Endothelial cell of umbilical vein (primary cell): ENCODE results near the gene IQGAP2. TPM values are rescaled to one million over a fixed set of nuclear protein-coding genes. Genes with fewer than 3 reads are reported as not detected.

Experiments
- BruUV-seq: library from RNA; stranded (reverse); fragments of 400-500 nt; replicated peaks from 2 replicates; lab custom pipeline; 2021; lab: Mats Ljungman, UMichigan
- CTCF ChIA-PET: fragments of 300-600, 350-600 bp; sonication (Branson Sonifier 250); formaldehyde crosslinking; loops from one replicate; lab custom pipeline; 2021; ENCODE audit warnings: antibody characterized with exemption, inconsistent platforms; lab: Charles Lee
- POLR2A ChIA-PET: fragments of 300-600, 350-600 bp; sonication (Branson Sonifier 250); formaldehyde crosslinking; loops from one replicate; lab custom pipeline; 2021; ENCODE audit warnings: antibody characterized with exemption, inconsistent platforms; lab: Charles Lee
- DNase-seq: peaks from one replicate; pipeline ENCODE4 v3.0.0-alpha.2; 2011; ENCODE audit warnings: low read depth, low spot score
- FAIRE-seq: peaks from 2 replicates; lab custom pipeline; 2011; peaks lifted over from hg19 to GRCh38; lab: Jason Lieb, UNC
- H2AFZ ChIP-seq: 2 replicates; pipeline ENCODE4 v1.6.0; 2012; ENCODE audit warnings: low read depth, low read length, control low read depth, inconsistent platforms
- H3K27ac ChIP-seq: 2 replicates; pipeline ENCODE4 v1.5.1; 2011; ENCODE audit warnings: low read depth, mild to moderate bottlenecking, control low read depth, low read length, moderate library complexity; ENCODE audit not compliant: insufficient read depth
- H3K27me3 ChIP-seq, 2 experiments: 2 replicates each; pipeline versions ENCODE4 v1.6.0 to v1.6.1; 2011; ENCODE audit warnings: low read length in 2 of 2, mixed read lengths in 1 of 2; ENCODE audit not compliant: control insufficient read depth in 2 of 2, insufficient read depth in 2 of 2
- H3K36me3 ChIP-seq, 2 experiments: 2 replicates in 1 of 2; 3 replicates in 1 of 2; pipeline ENCODE4 v1.5.1; 2011; ENCODE audit warnings: low read length in 2 of 2, mild to moderate bottlenecking in 1 of 2, moderate library complexity in 1 of 2; ENCODE audit not compliant: control insufficient read depth in 2 of 2, insufficient read depth in 2 of 2; ENCODE audit errors: extremely low read depth in 1 of 2
- H3K4me1 ChIP-seq: 3 replicates; pipeline ENCODE4 v1.5.1; 2011; ENCODE audit warnings: mild to moderate bottlenecking, low read length; ENCODE audit not compliant: control insufficient read depth, insufficient read depth; ENCODE audit errors: extremely low read depth
- H3K4me2 ChIP-seq: 2 replicates; pipeline ENCODE4 v1.6.1; 2011; ENCODE audit warnings: low read length, control low read depth, mixed read lengths; ENCODE audit not compliant: insufficient read depth
- H3K4me3 ChIP-seq, 3 experiments: fragments of 200-600 bp in 1 of 3; sonication (generic), shearing (Covaris generic) in 1 of 3; replicated peaks in 1 of 3; 2 replicates each; pipeline ENCODE4 v1.5.1; 2011 to 2016; ENCODE audit warnings: control low read depth in 3 of 3, low read length in 3 of 3, mild to moderate bottlenecking in 2 of 3, inconsistent platforms in 1 of 3, low read depth in 1 of 3, moderate library complexity in 1 of 3; ENCODE audit not compliant: insufficient read depth in 1 of 3
- H3K79me2 ChIP-seq: 2 replicates; pipeline ENCODE4 v1.6.0; 2012; ENCODE audit warnings: low read length, inconsistent platforms; ENCODE audit not compliant: control insufficient read depth, insufficient read depth
- H3K9ac ChIP-seq: replicated peaks from 2 replicates; pipeline ENCODE3; 2011; ENCODE audit warnings: low read length, control low read depth; ENCODE audit not compliant: insufficient read depth; ENCODE audit errors: extremely low read depth
- H3K9me1 ChIP-seq: replicated peaks from 3 replicates; pipeline ENCODE4 v1.6.0; 2011; ENCODE audit warnings: mild to moderate bottlenecking, low read length; ENCODE audit not compliant: control insufficient read depth, insufficient read depth; ENCODE audit errors: extremely low read depth
- H3K9me3 ChIP-seq: replicated peaks from 2 replicates; pipeline ENCODE4 v1.5.1; 2012; ENCODE audit warnings: low read length, inconsistent platforms; ENCODE audit not compliant: control insufficient read depth, insufficient read depth
- H4K20me1 ChIP-seq: replicated peaks from 2 replicates; pipeline ENCODE3; 2011; ENCODE audit warnings: mild to moderate bottlenecking, low read length; ENCODE audit not compliant: control insufficient read depth, insufficient read depth; ENCODE audit errors: extremely low read depth
- EZH2 ChIP-seq: IDR thresholded peaks from 2 replicates; pipeline ENCODE4 v1.6.1; 2012; ENCODE audit warnings: borderline replicate concordance, low read depth, mild to moderate bottlenecking, moderate library complexity, low read length, inconsistent platforms; ENCODE audit not compliant: severe bottlenecking
- FOS ChIP-seq: IDR thresholded peaks from 2 replicates; pipeline ENCODE4 v1.6.1; 2011; ENCODE audit warnings: mild to moderate bottlenecking, low read length, moderate library complexity, borderline replicate concordance; ENCODE audit not compliant: insufficient read depth
- GATA2 ChIP-seq: IDR thresholded peaks from 2 replicates; pipeline ENCODE4 v1.7.0; 2011; ENCODE audit warnings: low read depth, mild to moderate bottlenecking, moderate library complexity, mixed read lengths, low read length; ENCODE audit not compliant: insufficient read length, insufficient read depth
- JUN ChIP-seq: IDR thresholded peaks from 2 replicates; pipeline ENCODE4 v1.6.1; 2011; ENCODE audit warnings: borderline replicate concordance, low read depth; ENCODE audit not compliant: insufficient read length, insufficient read depth
- MAX ChIP-seq: IDR thresholded peaks from 2 replicates; pipeline ENCODE4 v1.6.1; 2011; ENCODE audit not compliant: insufficient read depth, insufficient read length
- MYC ChIP-seq: IDR thresholded peaks from one replicate; pipeline ENCODE4 v1.6.1; 2011; ENCODE audit warnings: mild to moderate bottlenecking, low read depth, low read length
- POLR2A ChIP-seq: IDR thresholded peaks from 2 replicates; pipeline ENCODE4 v1.6.1; 2012; ENCODE audit warnings: low read depth, mild to moderate bottlenecking, control low read depth, low read length
- POLR2AphosphoS5 ChIP-seq: IDR thresholded peaks from 2 replicates; pipeline ENCODE4 v1.6.1; 2012; ENCODE audit warnings: low read depth, mild to moderate bottlenecking, control low read depth, low read length, moderate library complexity; ENCODE audit not compliant: insufficient read depth
- dilution Hi-C: fragments of 300-500 bp; cut with MboI; formaldehyde crosslinking; loops from one replicate; pipeline ENCODE4 v1.15.0; 2019; ENCODE audit warnings: low sequenced_read_pairs; ENCODE audit not compliant: extremely low pct_ligation_motif_present
- intact Hi-C: fragments of 100-400 bp; cut with micrococcal nuclease; formaldehyde crosslinking; loops from one replicate; pipeline ENCODE4 v1.10.0; 2022
- polyA plus RNA-seq, 4 experiments: library from polyadenylated mRNA; depleted of rRNA in 3 of 4; stranded (reverse) in 3 of 4; unstranded in 1 of 4; fragments of >200 nt; gene quantifications; 2 replicates each; pipeline versions ENCODE4 v1.2.1 to v1.2.3, GENCODE V29; 2011 to 2012; ENCODE audit warnings: missing spikeins in 1 of 4
- total RNA-seq: library from RNA; stranded (reverse); gene quantifications from 2 replicates; pipeline ENCODE4 v1.2.3, GENCODE V29; 2021
- TF ChIP-seq, protein P1 (sequence below), 2 donors: IDR thresholded peaks; 1 replicate in 1 of 2; 2 replicates in 1 of 2; pipeline ENCODE4 v1.5.1; 2011; ENCODE audit warnings: low read length in 2 of 2, mild to moderate bottlenecking in 2 of 2, moderate library complexity in 2 of 2, control low read depth in 1 of 2, inconsistent platforms in 1 of 2, low read depth in 1 of 2; ENCODE audit not compliant: insufficient read depth in 1 of 2; ENCODE audit errors: extremely low read depth in 1 of 2

Gene IQGAP2
- total and polyA plus RNA-seq, 2 donors (not counting 3 experiments of a cell fraction or from before 2014, with no cell fraction given), result 4.5 to 4.7 TPM

DNA sequence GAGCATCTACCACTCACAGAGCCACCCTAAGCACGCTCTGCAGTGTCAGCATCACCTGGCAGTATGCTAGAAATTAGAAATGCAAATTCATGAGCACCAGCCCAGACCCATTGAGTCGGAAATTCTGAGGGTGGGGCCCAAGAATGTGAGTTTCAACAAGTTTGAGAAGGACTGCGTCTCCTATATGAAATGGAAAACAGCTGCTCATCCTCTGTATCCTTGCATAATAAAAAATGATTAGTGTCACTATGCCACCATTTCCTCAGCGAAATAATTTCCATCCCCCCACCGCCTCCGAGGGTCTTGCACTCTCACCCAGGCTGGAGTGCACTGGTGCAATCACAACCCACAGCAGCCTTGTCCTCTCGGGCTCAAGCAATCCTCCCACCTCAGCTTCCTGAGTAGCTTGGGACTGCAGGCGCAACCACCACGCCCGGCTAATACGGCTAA lies 1.3 kb upstream of the IQGAP2 start:
- Histone ChIP-seq H3K4me3 (no peak overlapping the region), H3K4me2 (peak overlapping the region; percentile 74), H2AFZ (no peak overlapping the region), H3K4me1 (peaks cover 7% of the 10 kb centered on the region), H3K27me3 (peaks cover 34 to 51% of the 10 kb centered on the region in 2 experiments), H3K27ac (no peak overlapping the region), H3K79me2 (no peaks in the 10 kb centered on the region), H3K9me1 (no peaks in the 10 kb centered on the region), H3K9me3 (no peaks in the 10 kb centered on the region), H4K20me1 (no peaks in the 10 kb centered on the region), H3K9ac (no peak overlapping the region), H3K36me3 (no peaks in the 10 kb centered on the region)
- dilution Hi-C loops, result no loop called here
- intact Hi-C loops, result loop anchor here (5.0 kb wide), 1 partner anchor 240 kb away; no protein-coding TSS in a partner anchor
- CTCF ChIA-PET, result interaction anchor here (1.1 to 1.7 kb wide), 2 partner anchors 92 to 373 kb away, joined by 3 to 6 read pairs; no protein-coding TSS in a partner anchor
- FAIRE-seq (no peak), DNase-seq (no peak)
- no peak for TF ChIP-seq FOS
- TF ChIP-seq JUN, result no peak
- TF ChIP-seq MYC, result no peak
- TF ChIP-seq POLR2A, result no peak
- no peak for TF ChIP-seq GATA2
- TF ChIP-seq MAX, result no peak
- no peak for TF ChIP-seq POLR2AphosphoS5
- TF ChIP-seq EZH2, result no peak
- TF ChIP-seq, protein P1, sequence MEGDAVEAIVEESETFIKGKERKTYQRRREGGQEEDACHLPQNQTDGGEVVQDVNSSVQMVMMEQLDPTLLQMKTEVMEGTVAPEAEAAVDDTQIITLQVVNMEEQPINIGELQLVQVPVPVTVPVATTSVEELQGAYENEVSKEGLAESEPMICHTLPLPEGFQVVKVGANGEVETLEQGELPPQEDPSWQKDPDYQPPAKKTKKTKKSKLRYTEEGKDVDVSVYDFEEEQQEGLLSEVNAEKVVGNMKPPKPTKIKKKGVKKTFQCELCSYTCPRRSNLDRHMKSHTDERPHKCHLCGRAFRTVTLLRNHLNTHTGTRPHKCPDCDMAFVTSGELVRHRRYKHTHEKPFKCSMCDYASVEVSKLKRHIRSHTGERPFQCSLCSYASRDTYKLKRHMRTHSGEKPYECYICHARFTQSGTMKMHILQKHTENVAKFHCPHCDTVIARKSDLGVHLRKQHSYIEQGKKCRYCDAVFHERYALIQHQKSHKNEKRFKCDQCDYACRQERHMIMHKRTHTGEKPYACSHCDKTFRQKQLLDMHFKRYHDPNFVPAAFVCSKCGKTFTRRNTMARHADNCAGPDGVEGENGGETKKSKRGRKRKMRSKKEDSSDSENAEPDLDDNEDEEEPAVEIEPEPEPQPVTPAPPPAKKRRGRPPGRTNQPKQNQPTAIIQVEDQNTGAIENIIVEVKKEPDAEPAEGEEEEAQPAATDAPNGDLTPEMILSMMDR (IDR thresholded peaks at IDR 0.05; ENCODE audit: extremely low read depth in 1 of 2, insufficient read depth in 1 of 2, low read depth in 1 of 2, low read length in 2 of 2), result no peak
- no TSS peak for BruUV-seq
- POLR2A ChIA-PET, result no interaction called here
